Measurements from ENCODE around the gene WDR27.
"Not testable (repeated sequence)": the region's sequence is repeated elsewhere in the genome, so short reads cannot be mapped to it uniquely, and the experiment has no call there.

GRCh38 chr6:169511785-169512184 is 190.0 kb downstream of the WDR27 start:
- TF ChIP-seq, protein P1, sequence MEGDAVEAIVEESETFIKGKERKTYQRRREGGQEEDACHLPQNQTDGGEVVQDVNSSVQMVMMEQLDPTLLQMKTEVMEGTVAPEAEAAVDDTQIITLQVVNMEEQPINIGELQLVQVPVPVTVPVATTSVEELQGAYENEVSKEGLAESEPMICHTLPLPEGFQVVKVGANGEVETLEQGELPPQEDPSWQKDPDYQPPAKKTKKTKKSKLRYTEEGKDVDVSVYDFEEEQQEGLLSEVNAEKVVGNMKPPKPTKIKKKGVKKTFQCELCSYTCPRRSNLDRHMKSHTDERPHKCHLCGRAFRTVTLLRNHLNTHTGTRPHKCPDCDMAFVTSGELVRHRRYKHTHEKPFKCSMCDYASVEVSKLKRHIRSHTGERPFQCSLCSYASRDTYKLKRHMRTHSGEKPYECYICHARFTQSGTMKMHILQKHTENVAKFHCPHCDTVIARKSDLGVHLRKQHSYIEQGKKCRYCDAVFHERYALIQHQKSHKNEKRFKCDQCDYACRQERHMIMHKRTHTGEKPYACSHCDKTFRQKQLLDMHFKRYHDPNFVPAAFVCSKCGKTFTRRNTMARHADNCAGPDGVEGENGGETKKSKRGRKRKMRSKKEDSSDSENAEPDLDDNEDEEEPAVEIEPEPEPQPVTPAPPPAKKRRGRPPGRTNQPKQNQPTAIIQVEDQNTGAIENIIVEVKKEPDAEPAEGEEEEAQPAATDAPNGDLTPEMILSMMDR (IDR thresholded peaks at IDR 0.05): not testable (repeated sequence)
- not testable (repeated sequence) for TF ChIP-seq POLR2A, POLR2AphosphoS5, EP300 (IDR thresholded peaks at IDR 0.05)

Data from sigmoid colon (tissue), 4 donors.